MCF 10A (cell line): ENCODE data around the gene TLCD5. TPM values are rescaled to one million over a fixed set of nuclear protein-coding genes. Genes with fewer than 3 reads are reported as not detected.

ENCODE experiments used
- BruUV-seq: library from RNA; stranded (reverse); fragments of 400-500 nt; replicated peaks from 2 replicates; lab custom pipeline; 2021; lab: Mats Ljungman, UMichigan
- CTCF ChIA-PET: fragments of 300-600 bp; sonication (Branson Sonifier 250); formaldehyde crosslinking; extraction: SDS; loops from one replicate; lab custom pipeline; 2021; ENCODE audit warnings: antibody characterized with exemption, inconsistent platforms; lab: Yijun Ruan, JAX
- POLR2A ChIA-PET: fragments of 300-600, 350-650 bp; sonication (Branson Sonifier 250); formaldehyde crosslinking; extraction: SDS; loops from one replicate; lab custom pipeline; 2020; ENCODE audit warnings: antibody characterized with exemption, inconsistent platforms; lab: Yijun Ruan, JAX
- DNase-seq: peaks from one replicate; pipeline ENCODE4 v3.0.0-alpha.2; 2018; ENCODE audit not compliant: unreplicated experiment
- H3K27ac Mint-ChIP-seq: one replicate; pipeline ENCODE4 v1.8.0; 2022; ENCODE audit warnings: mild to moderate bottlenecking, low read depth, mixed read lengths; ENCODE audit not compliant: unreplicated experiment
- H3K27me3 Mint-ChIP-seq: one replicate; pipeline ENCODE4 v1.8.0; 2022; ENCODE audit warnings: mixed read lengths; ENCODE audit not compliant: insufficient read depth, unreplicated experiment
- H3K36me3 Mint-ChIP-seq: one replicate; pipeline ENCODE4 v1.8.0; 2022; ENCODE audit warnings: mild to moderate bottlenecking, moderate library complexity, mixed read lengths; ENCODE audit not compliant: insufficient read depth, unreplicated experiment
- H3K4me1 Mint-ChIP-seq: one replicate; pipeline ENCODE4 v1.8.0; 2022; ENCODE audit warnings: mixed read lengths; ENCODE audit not compliant: insufficient read depth, unreplicated experiment
- H3K4me3 Mint-ChIP-seq: one replicate; pipeline ENCODE4 v1.8.0; 2022; ENCODE audit warnings: mild to moderate bottlenecking, moderate library complexity, mixed read lengths; ENCODE audit not compliant: unreplicated experiment
- H3K9me3 Mint-ChIP-seq: one replicate; pipeline ENCODE4 v1.8.0; 2022; ENCODE audit warnings: mixed read lengths; ENCODE audit not compliant: unreplicated experiment
- CTCF ChIP-seq: fragments of 200-600 bp; IDR thresholded peaks from one replicate; pipeline ENCODE4 v1.8.0; 2022; ENCODE audit warnings: antibody characterized with exemption, mild to moderate bottlenecking; ENCODE audit not compliant: unreplicated experiment
- intact Hi-C: fragments of 100-400 bp; cut with micrococcal nuclease; formaldehyde crosslinking; loops from 2 replicates; pipeline ENCODE4 v1.14.1; 2022
- total RNA-seq: library from RNA; stranded (reverse); gene quantifications from 2 replicates; pipeline ENCODE4 v1.2.3, GENCODE V29; 2022

TLCD5 gene
- total RNA-seq, 1 experiment from 2014 or later: 9.6 TPM

- BruUV-seq: no TSS peak
- Mint-ChIP-seq H3K4me3 (peak overlapping the region; percentile 94), H3K9me3 (no peaks in the 10 kb centered on the region), H3K27me3 (no peaks in the 10 kb centered on the region), H3K36me3 (no peaks in the 10 kb centered on the region), H3K4me1 (peaks cover 45% of the 10 kb centered on the region), H3K27ac (peak overlapping the region; percentile 88)
- CTCF ChIA-PET: interaction anchor here (0.6 to 4.7 kb wide), 8 partner anchors 34 to 117 kb away, joined by 3 to 23 read pairs (median 3); no protein-coding TSS in a partner anchor
- TF ChIP-seq CTCF: no peak
- POLR2A ChIA-PET: interaction anchor here (0.6 to 6.1 kb wide), 35 partner anchors 10 to 688 kb away, joined by 3 to 128 read pairs (median 6); partner anchors contain the start of genes TLCD5 and TRIM29
- peak; percentile 45 for DNase-seq
- intact Hi-C loops: loop anchor here (1.0 to 5.0 kb wide), 3 partner anchors 64 to 1256 kb away; no protein-coding TSS in a partner anchor
Observed at GRCh38 chr11:120336641-120337354, 11.7 kb downstream of the TLCD5 start.

- Mint-ChIP-seq H3K27me3 (no peaks in the 10 kb centered on the region), H3K4me1 (peaks cover 45% of the 10 kb centered on the region), H3K36me3 (no peaks in the 10 kb centered on the region), H3K4me3 (peak overlapping the region; percentile 94), H3K27ac (peak overlapping the region; percentile 88), H3K9me3 (no peaks in the 10 kb centered on the region)
- DNase-seq: peak; percentile 42
- CTCF ChIA-PET: interaction anchor here (0.6 to 4.7 kb wide), 9 partner anchors 11 to 148 kb away, joined by 3 to 23 read pairs (median 3); no protein-coding TSS in a partner anchor
- POLR2A ChIA-PET: interaction anchor here (0.6 to 6.1 kb wide), 29 partner anchors 10 to 348 kb away, joined by 3 to 128 read pairs (median 6); partner anchors contain the start of genes TLCD5 and TRIM29
- TF ChIP-seq CTCF: no peak
- TSS peak; percentile 28 for BruUV-seq
- intact Hi-C loops: loop anchor here (1.0 to 5.0 kb wide), 3 partner anchors 63 to 1255 kb away; no protein-coding TSS in a partner anchor
Observed at GRCh38 chr11:120337355-120338106, 12.4 kb downstream of the TLCD5 start.

- peak overlapping the region; percentile 88 for H3K27ac Mint-ChIP-seq
- BruUV-seq: no TSS peak
- ChIA-PET POLR2A (interaction anchor here (0.6 to 6.1 kb wide), 28 partner anchors 9 to 650 kb away, joined by 3 to 128 read pairs (median 6); partner anchors contain the start of gene TRIM29), CTCF (interaction anchor here (0.7 to 4.7 kb wide), 8 partner anchors 10 to 147 kb away, joined by 3 to 23 read pairs (median 4); no protein-coding TSS in a partner anchor)
- no peak for TF ChIP-seq CTCF
- no peaks in the 10 kb centered on the region for H3K27me3 Mint-ChIP-seq
- H3K4me1 Mint-ChIP-seq: peaks cover 39% of the 10 kb centered on the region
- H3K4me3 Mint-ChIP-seq: peak overlapping the region; percentile 94
- intact Hi-C loops: loop anchor here (5.0 kb wide), 2 partner anchors 164 to 1254 kb away; no protein-coding TSS in a partner anchor
- H3K9me3 Mint-ChIP-seq: no peaks in the 10 kb centered on the region
- no peaks in the 10 kb centered on the region for H3K36me3 Mint-ChIP-seq
- no peak for DNase-seq
Observed at GRCh38 chr11:120338107-120338933, 13.2 kb downstream of the TLCD5 start.
